Fibroblast of villous mesenchyme (primary cell): ENCODE data around the gene ZNF280D. TPM values are rescaled to one million over a fixed set of nuclear protein-coding genes. Genes with fewer than 3 reads are reported as not detected.

Experiments
- DNase-seq: peaks from one replicate; pipeline ENCODE4 v3.0.0-alpha.2; 2010; ENCODE audit warnings: low read depth
- H3K4me3 ChIP-seq: 2 replicates; pipeline ENCODE4 v1.5.1; 2011; ENCODE audit warnings: low read depth, mild to moderate bottlenecking, low read length
- total RNA-seq: library from RNA; depleted of rRNA; stranded (reverse); fragments of >200 nt; gene quantifications from 2 replicates; pipeline ENCODE4 v1.2.3, GENCODE V29; 2012
- TF ChIP-seq, protein P1 (sequence below): IDR thresholded peaks from 2 replicates; pipeline ENCODE4 v1.5.1; 2012; ENCODE audit warnings: low read depth, mild to moderate bottlenecking, low read length; ENCODE audit not compliant: insufficient read depth

The ZNF280D gene
- total RNA-seq, 1 donor, result 51.8 TPM

DNA sequence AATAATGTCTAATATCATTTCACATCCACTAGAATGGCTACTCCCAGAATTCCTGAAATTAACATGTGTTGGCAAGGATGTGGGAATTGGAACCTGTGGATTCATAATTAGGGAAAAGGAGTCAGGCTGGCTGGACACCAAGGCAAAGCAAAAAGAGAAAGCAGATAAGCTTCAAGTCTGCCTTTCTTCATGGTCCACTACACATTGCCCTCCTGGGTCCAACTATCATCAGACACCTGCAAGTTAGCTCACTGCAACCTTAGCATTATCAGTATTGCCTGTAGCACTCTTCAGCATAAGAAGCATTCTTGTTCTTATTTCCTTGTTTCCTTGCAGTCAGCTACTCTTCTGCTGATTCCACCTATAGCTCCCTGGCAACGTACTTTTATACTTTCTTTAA lies 124.3 kb downstream of the ZNF280D start:
- DNase-seq, result no peak
- TF ChIP-seq, protein P1, sequence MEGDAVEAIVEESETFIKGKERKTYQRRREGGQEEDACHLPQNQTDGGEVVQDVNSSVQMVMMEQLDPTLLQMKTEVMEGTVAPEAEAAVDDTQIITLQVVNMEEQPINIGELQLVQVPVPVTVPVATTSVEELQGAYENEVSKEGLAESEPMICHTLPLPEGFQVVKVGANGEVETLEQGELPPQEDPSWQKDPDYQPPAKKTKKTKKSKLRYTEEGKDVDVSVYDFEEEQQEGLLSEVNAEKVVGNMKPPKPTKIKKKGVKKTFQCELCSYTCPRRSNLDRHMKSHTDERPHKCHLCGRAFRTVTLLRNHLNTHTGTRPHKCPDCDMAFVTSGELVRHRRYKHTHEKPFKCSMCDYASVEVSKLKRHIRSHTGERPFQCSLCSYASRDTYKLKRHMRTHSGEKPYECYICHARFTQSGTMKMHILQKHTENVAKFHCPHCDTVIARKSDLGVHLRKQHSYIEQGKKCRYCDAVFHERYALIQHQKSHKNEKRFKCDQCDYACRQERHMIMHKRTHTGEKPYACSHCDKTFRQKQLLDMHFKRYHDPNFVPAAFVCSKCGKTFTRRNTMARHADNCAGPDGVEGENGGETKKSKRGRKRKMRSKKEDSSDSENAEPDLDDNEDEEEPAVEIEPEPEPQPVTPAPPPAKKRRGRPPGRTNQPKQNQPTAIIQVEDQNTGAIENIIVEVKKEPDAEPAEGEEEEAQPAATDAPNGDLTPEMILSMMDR, result no peak
- no peak overlapping the region for H3K4me3 ChIP-seq

DNA sequence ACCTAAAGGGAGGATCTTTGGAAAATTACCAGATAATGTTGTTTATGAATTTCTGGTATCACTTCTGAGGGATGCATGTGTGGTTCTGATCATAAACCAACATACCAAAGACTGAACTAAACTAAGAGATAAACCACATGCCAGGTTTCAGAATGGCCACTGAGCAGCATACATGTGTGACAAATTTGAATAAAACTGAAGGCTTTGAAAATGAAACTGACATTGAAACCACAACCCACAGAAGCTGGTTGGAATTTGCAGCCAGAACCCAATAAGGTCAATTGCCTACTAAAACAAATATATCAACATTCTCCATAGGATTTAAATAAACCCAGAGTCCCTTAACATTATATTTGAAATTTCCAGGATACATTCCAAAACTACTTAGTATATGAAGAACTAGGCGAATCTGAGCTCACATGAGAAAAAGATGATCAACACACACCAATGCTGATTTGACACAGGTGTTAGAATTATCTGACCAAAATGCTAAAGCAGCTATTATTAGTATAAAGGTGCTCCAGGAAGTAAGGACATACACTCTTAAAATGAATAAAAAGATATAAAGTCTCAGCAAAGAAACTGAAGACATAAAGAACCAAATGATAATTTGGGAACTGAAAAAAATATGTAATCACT lies 125.0 kb downstream of the ZNF280D start:
- peak; percentile 21 for DNase-seq
- no peak overlapping the region for H3K4me3 ChIP-seq
- TF ChIP-seq, protein P1, result no peak

DNA sequence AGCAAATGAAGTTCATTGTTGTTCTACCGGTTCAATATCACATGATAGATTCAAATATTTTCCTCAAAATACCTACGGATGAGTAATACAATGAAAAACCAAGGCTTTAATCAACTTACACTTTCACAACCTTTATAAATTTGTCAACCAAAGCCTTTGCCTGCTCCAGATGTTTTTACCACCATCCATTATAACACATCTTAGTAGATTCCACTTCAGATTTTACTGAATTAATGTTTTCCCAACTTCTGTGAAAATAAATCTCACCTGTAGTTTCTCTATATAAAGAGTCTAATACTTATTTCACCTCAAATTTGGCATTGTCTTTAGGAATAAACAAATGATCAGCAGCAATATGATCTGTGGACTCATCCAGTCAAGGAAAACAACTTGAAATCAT lies 131.1 kb downstream of the ZNF280D start:
- TF ChIP-seq, protein P1, result no peak
- DNase-seq, result no peak
- no peak overlapping the region for H3K4me3 ChIP-seq

DNA sequence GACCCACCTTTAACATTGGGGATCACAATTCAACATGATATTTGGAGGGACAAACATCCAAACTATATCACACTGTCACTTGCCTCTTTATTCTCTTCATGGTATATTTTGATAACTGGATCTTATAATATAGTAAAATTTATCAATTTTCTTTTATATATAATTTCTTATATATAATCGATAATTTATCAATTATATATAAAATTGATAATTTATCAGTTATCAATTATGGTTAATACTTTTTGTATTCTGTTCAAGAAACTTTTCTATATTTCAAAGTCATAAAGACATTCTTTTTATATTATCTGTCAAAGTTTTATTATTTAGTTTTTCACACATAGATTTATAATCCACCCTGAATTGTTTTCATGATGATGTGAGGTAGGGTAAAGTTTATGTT lies 132.9 kb downstream of the ZNF280D start:
- TF ChIP-seq, protein P1, result no peak

DNA sequence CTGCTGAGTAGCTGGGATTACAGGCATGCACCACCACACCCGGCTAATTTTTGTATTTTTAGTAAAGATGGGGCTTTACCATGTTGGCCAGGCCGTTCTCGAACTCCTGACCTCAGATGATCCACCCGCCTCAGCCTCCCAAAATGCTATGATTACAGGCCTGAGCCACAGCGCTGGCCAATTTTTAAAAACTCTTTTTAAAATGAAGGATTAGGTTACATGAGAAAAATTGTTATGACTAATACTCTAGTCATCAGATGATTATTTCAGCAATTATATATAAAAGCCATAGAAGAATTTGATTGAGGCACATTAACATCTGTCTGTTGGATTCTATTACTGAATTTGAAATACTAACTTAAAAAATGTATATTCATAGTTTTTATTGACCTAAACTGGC lies 134.3 kb downstream of the ZNF280D start:
- H3K4me3 ChIP-seq, result no peak overlapping the region
- DNase-seq, result peak; percentile 4
- TF ChIP-seq, protein P1, result no peak

More for the DNA sequence above, 132.9 kb downstream of the ZNF280D start:
- no peak for DNase-seq
- no peak overlapping the region for H3K4me3 ChIP-seq

DNA sequence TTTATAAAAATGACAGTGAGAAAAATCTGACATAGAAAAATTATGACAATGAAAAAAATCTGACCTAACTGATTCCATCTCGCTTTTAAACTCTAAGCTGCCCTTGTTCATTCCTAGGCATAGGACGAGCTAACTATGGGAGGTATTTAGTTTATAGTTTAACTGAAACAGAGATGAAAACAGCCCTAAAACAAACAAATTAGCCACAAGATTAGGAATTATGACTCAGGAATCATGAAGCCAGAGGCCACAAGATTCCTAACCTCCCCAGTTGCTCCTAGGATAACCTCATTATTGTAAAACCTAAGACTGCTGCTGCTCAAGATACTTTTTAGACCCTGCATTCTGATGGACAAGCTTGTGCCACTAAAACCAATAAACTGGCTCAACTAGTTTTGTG lies 145.6 kb downstream of the ZNF280D start:
- TF ChIP-seq, protein P1, result no peak
- no peak overlapping the region for H3K4me3 ChIP-seq
- DNase-seq, result peak; percentile 39

DNA sequence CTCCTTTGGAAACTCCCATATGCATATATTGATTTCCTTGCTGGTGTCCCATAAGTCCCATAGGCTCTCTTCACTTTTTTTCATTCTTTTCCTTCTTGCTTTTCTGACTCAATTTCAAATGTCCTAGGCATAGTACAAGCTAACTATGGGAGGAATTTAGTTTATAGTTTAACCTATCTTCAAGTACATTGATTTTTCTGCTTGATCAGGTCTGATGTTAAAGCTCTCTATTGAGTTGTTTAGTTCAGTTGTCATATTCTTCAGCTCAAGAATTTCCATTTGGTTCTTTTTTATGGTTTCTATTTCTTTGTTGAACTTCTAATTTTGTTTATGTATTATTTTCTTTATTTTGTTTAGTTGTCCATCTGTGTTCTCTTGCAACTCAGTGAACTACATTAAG lies 147.1 kb downstream of the ZNF280D start:
- peak; percentile 5 for DNase-seq
- TF ChIP-seq, protein P1, result no peak
- no peak overlapping the region for H3K4me3 ChIP-seq
